A204.1 (cell line): Measurements from ENCODE around the gene ANO9.

Source experiments
- FAIRE-seq: peaks from 2 replicates; lab custom pipeline; 2012; peaks lifted over from hg19 to GRCh38; lab: Jason Lieb, UNC

Gene ANO9

GRCh38 chr11:381501-382072, 60.2 kb downstream of the ANO9 start:
- no peak for FAIRE-seq

- no peak for FAIRE-seq
Observed at GRCh38 chr11:380996-381395, 60.8 kb downstream of the ANO9 start.

- FAIRE-seq = no peak
Observed at GRCh38 chr11:380491-380890, 61.3 kb downstream of the ANO9 start.

GRCh38 chr11:380095-380480, 61.7 kb downstream of the ANO9 start:
- no peak for FAIRE-seq

GRCh38 chr11:379205-380094, 62.4 kb downstream of the ANO9 start:
- FAIRE-seq = no peak

GRCh38 chr11:377883-378500, 63.8 kb downstream of the ANO9 start:
- FAIRE-seq = no peak

- FAIRE-seq = no peak
Observed at GRCh38 chr11:377174-377865, 64.5 kb downstream of the ANO9 start.

- FAIRE-seq = no peak
Observed at GRCh38 chr11:376531-377173, 65.2 kb downstream of the ANO9 start.

GRCh38 chr11:375065-376025, 66.5 kb downstream of the ANO9 start:
- no peak for FAIRE-seq

GRCh38 chr11:373716-374551, 67.9 kb downstream of the ANO9 start:
- FAIRE-seq = no peak

GRCh38 chr11:372809-373715, 68.7 kb downstream of the ANO9 start:
- no peak for FAIRE-seq

GRCh38 chr11:371716-372590, 69.9 kb downstream of the ANO9 start:
- no peak for FAIRE-seq

GRCh38 chr11:371051-371450, 70.8 kb downstream of the ANO9 start:
- FAIRE-seq = no peak

- FAIRE-seq = no peak
Observed at GRCh38 chr11:370070-370941, 71.5 kb downstream of the ANO9 start.

GRCh38 chr11:369336-370018, 72.3 kb downstream of the ANO9 start, which contains the start of gene B4GALNT4:
B4GALNT4 (plus strand) TSS chr11:369499; CDS start chr11:369804, 305 bp downstream.
- FAIRE-seq = no peak
